SHP77 treated with DMSO at 0.1 percent for 48 hours (cell line): ENCODE measurements around the gene CCNG2.

Experiments used
- DNase-seq: peaks from one replicate; lab custom pipeline; 2025; lab: John Stamatoyannopoulos, UW

Gene CCNG2

DNA sequence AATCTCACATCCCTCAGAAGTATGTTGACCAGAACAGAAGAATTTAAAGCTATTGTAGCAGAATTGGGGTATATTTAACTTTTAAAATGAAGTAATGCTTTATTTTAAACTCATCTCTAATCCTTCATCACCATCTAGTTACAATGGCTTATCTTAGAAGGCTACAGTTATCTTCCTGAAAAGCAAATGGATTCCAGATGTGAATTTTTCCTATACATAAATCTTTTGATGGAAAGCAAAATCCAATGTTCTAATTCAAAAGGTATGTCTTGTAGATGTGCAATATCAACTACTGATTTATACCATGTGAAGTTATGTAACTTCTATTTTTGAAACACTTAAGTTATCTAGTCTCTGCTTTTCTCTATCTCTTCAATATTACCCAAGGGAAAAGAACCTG is 47.6 kb downstream of the CCNG2 start:
- no peak for DNase-seq

- DNase-seq = no peak
Observed at GRCh38 chr4:77209012-77209411, 52.0 kb downstream of the CCNG2 start.

- no peak for DNase-seq
Observed at GRCh38 chr4:77209936-77210335, 52.9 kb downstream of the CCNG2 start.

GRCh38 chr4:77215107-77215506 is 58.1 kb downstream of the CCNG2 start:
- DNase-seq = no peak

DNA sequence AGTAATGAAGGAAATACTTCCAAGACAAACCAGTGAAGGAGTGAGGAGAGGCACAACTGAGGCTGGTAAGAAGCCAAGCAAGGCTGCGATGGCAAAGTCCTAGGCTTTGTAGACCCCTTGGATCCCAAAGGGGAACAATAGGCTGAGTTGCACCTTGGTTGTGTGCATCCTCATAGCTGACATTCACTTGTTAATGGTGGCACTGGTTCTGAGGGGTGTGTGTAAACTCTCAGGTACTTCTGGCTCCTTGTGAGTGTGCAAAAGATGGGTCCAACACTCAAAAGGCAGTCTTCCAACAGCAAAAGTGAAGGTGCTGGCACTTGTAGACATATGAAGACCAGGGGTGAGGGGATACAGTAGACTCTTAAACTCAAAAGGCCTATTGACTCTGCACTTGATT is 60.5 kb downstream of the CCNG2 start:
- no peak for DNase-seq

- DNase-seq = no peak
Observed at GRCh38 chr4:77219266-77219665, 62.3 kb downstream of the CCNG2 start.
